Hepatocyte (in vitro differentiated cells): ENCODE results near the gene CTLA4. TPM values are rescaled to one million over a fixed set of nuclear protein-coding genes. Genes with fewer than 3 reads are reported as not detected.

Source experiments
- DNase-seq: peaks from one replicate; pipeline ENCODE4 v3.0.0-alpha.2; 2016; ENCODE audit warnings: low spot score
- H2AFZ ChIP-seq: fragments of 200-600 bp; sonication (generic); 2 replicates; pipeline ENCODE4 v1.6.0; 2016; ENCODE audit warnings: antibody characterized with exemption, mild to moderate bottlenecking
- H3K27ac ChIP-seq: fragments of 200-600 bp; sonication (generic); 2 replicates; pipeline ENCODE4 v1.5.1; 2016; ENCODE audit warnings: mild to moderate bottlenecking
- H3K27me3 ChIP-seq: fragments of 200-600 bp; sonication (generic); 2 replicates; pipeline ENCODE4 v1.6.1; 2016
- H3K36me3 ChIP-seq: fragments of 200-600 bp; sonication (generic); replicated peaks from 2 replicates; pipeline ENCODE4 v1.5.1; 2016; ENCODE audit warnings: low read depth; ENCODE audit not compliant: insufficient read depth
- H3K4me1 ChIP-seq: fragments of 200-600 bp; sonication (generic); 2 replicates; pipeline ENCODE4 v1.5.1; 2016; ENCODE audit warnings: mild to moderate bottlenecking, moderate library complexity; ENCODE audit not compliant: insufficient read depth
- H3K4me2 ChIP-seq: fragments of 200-600 bp; sonication (generic); 2 replicates; pipeline ENCODE4 v1.6.0; 2016
- H3K4me3 ChIP-seq: fragments of 200-600 bp; sonication (generic); 2 replicates; pipeline ENCODE4 v1.5.1; 2016; ENCODE audit warnings: mild to moderate bottlenecking
- H3K79me2 ChIP-seq: fragments of 200-600 bp; sonication (generic); 2 replicates; pipeline ENCODE4 v1.6.0; 2017; ENCODE audit warnings: mild to moderate bottlenecking
- H3K9me2 ChIP-seq: fragments of 200-600 bp; sonication (generic); replicated peaks from 2 replicates; pipeline ENCODE4 v1.6.0; 2017; ENCODE audit warnings: mild to moderate bottlenecking; ENCODE audit not compliant: insufficient read depth
- H3K9me3 ChIP-seq: fragments of 200-600 bp; sonication (generic); 2 replicates; pipeline ENCODE4 v1.5.1; 2016; ENCODE audit warnings: low read depth, mild to moderate bottlenecking
- H4K20me1 ChIP-seq: fragments of 200-600 bp; sonication (generic); 2 replicates; pipeline ENCODE4 v1.6.0; 2016; ENCODE audit warnings: mild to moderate bottlenecking; ENCODE audit not compliant: insufficient read depth, poor library complexity, severe bottlenecking
- EZH2 ChIP-seq: fragments of 200-600 bp; sonication (generic); IDR thresholded peaks from 2 replicates; pipeline ENCODE4 v1.6.1; 2016; ENCODE audit warnings: antibody characterized with exemption, mild to moderate bottlenecking, borderline replicate concordance
- EZH2phosphoT487 ChIP-seq: fragments of 200-600 bp; sonication (generic); IDR thresholded peaks from one replicate; pipeline ENCODE4 v1.6.1; 2018; ENCODE audit warnings: antibody characterized with exemption, mild to moderate bottlenecking, low read depth, moderate library complexity; ENCODE audit not compliant: unreplicated experiment, severe bottlenecking
- WGBS: methylation state at CpG from one replicate; pipeline ENCODE4 v1.1.6; 2016; ENCODE audit warnings: low lambda C conversion rate; ENCODE audit errors: missing lambda C conversion rate; 5-methylcytosine and 5-hydroxymethylcytosine counted together
- polyA plus RNA-seq: library from polyadenylated mRNA; unstranded; fragments of >200 nt; fragmentation: Nextera tagmentation; extraction: Ambion mirVana; gene quantifications from 2 replicates; pipeline ENCODE4 v1.2.1, GENCODE V29; 2016
- total RNA-seq: library from RNA; depleted of rRNA; stranded (reverse); fragments of >200 nt; gene quantifications from 2 replicates; pipeline ENCODE4 v1.2.3, GENCODE V29; 2014
- TF ChIP-seq, protein P1 (sequence below): fragments of 200-600 bp; sonication (generic); IDR thresholded peaks from 2 replicates; pipeline ENCODE4 v1.5.1; 2016; ENCODE audit warnings: antibody characterized with exemption, mild to moderate bottlenecking; ENCODE audit not compliant: poor library complexity

Gene CTLA4
- total and polyA plus RNA-seq, 2 experiments from 2014 or later, result not detected

DNA sequence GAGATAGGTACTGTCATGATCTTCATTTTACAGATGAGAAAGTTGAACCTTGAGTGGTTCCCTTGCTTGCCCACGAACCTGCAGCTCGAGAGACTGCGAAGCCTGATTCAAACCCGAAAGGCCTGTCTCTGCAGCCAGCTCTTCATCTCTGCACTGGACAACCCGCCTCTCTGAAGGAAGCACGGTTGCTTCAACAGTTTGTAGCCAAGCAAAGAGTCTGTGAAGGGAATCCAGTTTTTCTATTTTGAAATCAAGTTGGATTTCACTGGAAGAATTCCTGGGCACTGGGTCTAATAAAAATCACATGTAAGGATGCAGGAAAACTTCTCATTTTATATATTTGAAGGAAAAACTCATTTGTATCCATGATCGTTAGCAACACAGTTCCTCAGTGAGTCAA lies 47.7 kb downstream of the CTLA4 start:
- H3K27ac ChIP-seq, result no peak overlapping the region
- H3K9me2 ChIP-seq, result no peaks in the 10 kb centered on the region
- no peaks in the 10 kb centered on the region for H3K36me3 ChIP-seq
- no peaks in the 10 kb centered on the region for H3K9me3 ChIP-seq
- TF ChIP-seq, protein P1, sequence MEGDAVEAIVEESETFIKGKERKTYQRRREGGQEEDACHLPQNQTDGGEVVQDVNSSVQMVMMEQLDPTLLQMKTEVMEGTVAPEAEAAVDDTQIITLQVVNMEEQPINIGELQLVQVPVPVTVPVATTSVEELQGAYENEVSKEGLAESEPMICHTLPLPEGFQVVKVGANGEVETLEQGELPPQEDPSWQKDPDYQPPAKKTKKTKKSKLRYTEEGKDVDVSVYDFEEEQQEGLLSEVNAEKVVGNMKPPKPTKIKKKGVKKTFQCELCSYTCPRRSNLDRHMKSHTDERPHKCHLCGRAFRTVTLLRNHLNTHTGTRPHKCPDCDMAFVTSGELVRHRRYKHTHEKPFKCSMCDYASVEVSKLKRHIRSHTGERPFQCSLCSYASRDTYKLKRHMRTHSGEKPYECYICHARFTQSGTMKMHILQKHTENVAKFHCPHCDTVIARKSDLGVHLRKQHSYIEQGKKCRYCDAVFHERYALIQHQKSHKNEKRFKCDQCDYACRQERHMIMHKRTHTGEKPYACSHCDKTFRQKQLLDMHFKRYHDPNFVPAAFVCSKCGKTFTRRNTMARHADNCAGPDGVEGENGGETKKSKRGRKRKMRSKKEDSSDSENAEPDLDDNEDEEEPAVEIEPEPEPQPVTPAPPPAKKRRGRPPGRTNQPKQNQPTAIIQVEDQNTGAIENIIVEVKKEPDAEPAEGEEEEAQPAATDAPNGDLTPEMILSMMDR, result no peak
- TF ChIP-seq EZH2 (no peak), EZH2phosphoT487 (no peak)
- no peak overlapping the region for H2AFZ ChIP-seq
- H3K4me3 ChIP-seq, result no peak overlapping the region
- H3K4me1 ChIP-seq, result no peaks in the 10 kb centered on the region
- no peaks in the 10 kb centered on the region for H3K79me2 ChIP-seq
- H4K20me1 ChIP-seq, result no peaks in the 10 kb centered on the region
- no peak for DNase-seq
- 96% methylated on average over 7 of the region's 7 CpGs for WGBS
- H3K4me2 ChIP-seq, result no peak overlapping the region
- no peaks in the 10 kb centered on the region for H3K27me3 ChIP-seq

DNA sequence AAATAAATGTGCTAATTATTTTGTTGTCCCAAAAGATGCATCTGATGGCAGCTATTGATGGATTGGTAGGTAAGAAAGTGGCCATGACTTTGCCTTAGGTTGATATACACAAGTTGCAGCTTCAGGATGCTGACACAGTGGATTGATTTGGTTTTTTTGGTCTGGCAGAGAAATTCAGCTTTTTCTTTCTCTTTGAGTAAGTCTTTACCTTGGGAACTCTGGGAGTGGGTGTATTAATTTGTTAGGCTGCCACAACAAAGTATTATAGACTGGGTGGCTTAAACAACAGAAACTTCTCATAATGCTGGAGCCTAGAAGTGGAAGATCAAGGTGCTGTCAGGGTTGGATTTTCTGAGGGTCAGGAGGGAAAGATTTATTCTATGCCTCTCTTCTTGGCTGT lies 49.2 kb downstream of the CTLA4 start:
- TF ChIP-seq EZH2phosphoT487, result no peak
- no peak for TF ChIP-seq EZH2
- TF ChIP-seq, protein P1, result no peak
- H3K4me3 ChIP-seq, result no peak overlapping the region
- H3K27ac ChIP-seq, result no peak overlapping the region
- H3K4me2 ChIP-seq, result no peak overlapping the region
- H3K4me1 ChIP-seq, result no peaks in the 10 kb centered on the region
- no peaks in the 10 kb centered on the region for H3K27me3 ChIP-seq
- H3K9me2 ChIP-seq, result no peaks in the 10 kb centered on the region
- H4K20me1 ChIP-seq, result no peaks in the 10 kb centered on the region
- no peak for DNase-seq
- H3K79me2 ChIP-seq, result no peaks in the 10 kb centered on the region
- no peaks in the 10 kb centered on the region for H3K9me3 ChIP-seq
- H2AFZ ChIP-seq, result no peak overlapping the region
- H3K36me3 ChIP-seq, result no peaks in the 10 kb centered on the region

DNA sequence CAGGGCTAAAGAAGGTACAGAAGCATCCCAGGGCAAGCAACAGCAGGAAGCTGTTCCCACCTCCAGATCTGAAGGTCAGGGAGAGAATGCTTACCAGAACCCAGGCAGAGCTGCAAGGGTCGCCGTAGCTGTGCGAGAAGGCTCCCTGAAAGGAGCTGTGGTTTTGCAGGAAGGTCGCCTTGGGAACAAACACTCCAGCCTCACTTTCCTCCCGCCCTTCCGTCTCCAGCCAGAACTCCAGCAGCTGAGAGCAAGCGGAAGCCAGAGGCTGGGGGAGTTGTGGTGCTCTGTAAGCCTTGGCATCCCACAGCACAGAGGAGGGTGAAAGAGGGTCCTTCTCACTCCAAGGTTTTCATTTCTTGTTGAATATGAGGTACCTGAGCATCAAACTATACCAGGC lies 50.7 kb downstream of the CTLA4 start:
- no peaks in the 10 kb centered on the region for H3K27me3 ChIP-seq
- H3K9me2 ChIP-seq, result no peaks in the 10 kb centered on the region
- no peaks in the 10 kb centered on the region for H3K79me2 ChIP-seq
- DNase-seq, result no peak
- no peaks in the 10 kb centered on the region for H3K9me3 ChIP-seq
- H3K4me2 ChIP-seq, result no peak overlapping the region
- TF ChIP-seq EZH2phosphoT487, result no peak
- TF ChIP-seq, protein P1, result no peak
- TF ChIP-seq EZH2, result no peak
- no peak overlapping the region for H3K4me3 ChIP-seq
- no peak overlapping the region for H2AFZ ChIP-seq
- H3K4me1 ChIP-seq, result no peaks in the 10 kb centered on the region
- H3K36me3 ChIP-seq, result no peaks in the 10 kb centered on the region
- H4K20me1 ChIP-seq, result no peaks in the 10 kb centered on the region
- H3K27ac ChIP-seq, result no peak overlapping the region
- WGBS, result 58% methylated on average over 7 of the region's 7 CpGs

DNA sequence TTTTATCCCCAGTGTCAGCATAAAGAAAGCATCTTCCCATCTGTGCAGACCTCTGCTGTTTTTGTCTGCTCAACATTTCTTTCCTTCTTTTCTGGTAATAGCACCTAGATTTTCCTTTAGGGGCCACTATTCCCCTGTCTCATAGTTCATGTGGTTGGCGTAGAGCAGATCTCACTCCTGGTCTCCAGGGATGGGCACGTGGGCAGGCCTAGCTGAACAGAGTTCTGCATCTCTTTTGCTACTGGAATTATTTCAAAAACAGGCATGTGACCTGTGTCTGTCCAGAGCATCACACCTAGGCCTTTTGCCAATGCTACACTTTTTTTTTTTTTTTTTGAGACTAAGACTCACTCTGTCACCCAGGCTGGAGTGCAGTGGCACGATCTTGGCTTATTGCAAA lies 51.3 kb downstream of the CTLA4 start:
- Histone ChIP-seq H3K4me1 (no peaks in the 10 kb centered on the region), H3K27ac (no peak overlapping the region), H3K9me2 (no peaks in the 10 kb centered on the region), H3K27me3 (no peaks in the 10 kb centered on the region), H3K4me3 (no peak overlapping the region), H2AFZ (no peak overlapping the region), H3K79me2 (no peaks in the 10 kb centered on the region), H4K20me1 (no peaks in the 10 kb centered on the region), H3K36me3 (no peaks in the 10 kb centered on the region), H3K4me2 (no peak overlapping the region), H3K9me3 (no peaks in the 10 kb centered on the region)
- no peak for DNase-seq
- 91% methylated on average over 3 of the region's 3 CpGs for WGBS
- TF ChIP-seq EZH2phosphoT487 (no peak), EZH2 (no peak)
- TF ChIP-seq, protein P1, result no peak
